ENCODE results near the gene UTP14C. TPM values are rescaled to one million over a fixed set of nuclear protein-coding genes. Genes with fewer than 3 reads are reported as not detected.

The UTP14C gene
- total RNA-seq, 1 experiment from 2014 or later = 19.8 TPM

GRCh38 chr13:52070929-52071523, 46.5 kb downstream of the UTP14C start:
- no peak overlapping the region for H2BK15ac ChIP-seq (ENCODE audit: low read depth, low read length)
- no peaks in the 10 kb centered on the region for H4K20me1 ChIP-seq (ENCODE audit: control insufficient read depth, insufficient read depth, insufficient read length)
- no peak overlapping the region for H3K9ac ChIP-seq (ENCODE audit: extremely low read depth, insufficient read length, low read length)
- Mint-ChIP-seq H3K9me3 (peaks cover 64 to 65% of the 10 kb centered on the region in 2 experiments), H3K4me3 (no peak overlapping the region), H3K27me3 (ENCODE audit: low read depth) (no peaks in the 10 kb centered on the region), H3K36me3 (ENCODE audit: insufficient read depth in 1 of 3, low read depth in 3 of 3) (peaks cover 17 to 42% (median 33%) of the 10 kb centered on the region in 3 experiments), H3K4me1 (no peaks in the 10 kb centered on the region), H3K27ac (no peak overlapping the region)
- no peak overlapping the region for H3K23ac ChIP-seq (ENCODE audit: insufficient read length, low read depth, low read length)
- TF ChIP-seq CTCF (conservative IDR thresholded peaks at IDR 0.05) = no peak
- no CpG with 5 or more reads among the region's 1 CpG for WGBS (ENCODE audit: extremely low coverage, insufficient read length, low lambda C conversion rate)
- H4K5ac ChIP-seq (ENCODE audit: insufficient read length, low read depth, low read length) = no peak overlapping the region
- H2BK120ac ChIP-seq (ENCODE audit: low read depth, low read length, poor library complexity, severe bottlenecking) = no peak overlapping the region
- H3K9me3 ChIP-seq (ENCODE audit: control insufficient read depth, low read depth, low read length) = peaks cover 39% of the 10 kb centered on the region
- H2BK20ac ChIP-seq (ENCODE audit: low read depth, low read length, poor library complexity, severe bottlenecking) = no peak overlapping the region
- no peak overlapping the region for H2BK12ac ChIP-seq (ENCODE audit: insufficient read length, low read depth, low read length)
- H3K27ac ChIP-seq (ENCODE audit: insufficient read length, low read depth, low read length) = no peak overlapping the region
- no peaks in the 10 kb centered on the region for H3K23me2 ChIP-seq (ENCODE audit: insufficient read length, low read depth, low read length, poor library complexity, severe bottlenecking)
- no peaks in the 10 kb centered on the region for H3K27me3 ChIP-seq (ENCODE audit: insufficient read depth, low read length)
- H3K4me2 ChIP-seq (ENCODE audit: insufficient read depth, insufficient read length, low read length) = no peak overlapping the region
- H3K14ac ChIP-seq (ENCODE audit: insufficient read depth, low read length) = no peak overlapping the region
- no peak overlapping the region for H3K4ac ChIP-seq (ENCODE audit: low read depth, low read length)
- no peak overlapping the region for H3K56ac ChIP-seq (ENCODE audit: insufficient read length, low read depth, low read length)
- no peak overlapping the region for H2AFZ ChIP-seq (ENCODE audit: low read length)
- H3K18ac ChIP-seq (ENCODE audit: insufficient read length, low read depth, low read length) = no peak overlapping the region
- no peaks in the 10 kb centered on the region for H3K79me2 ChIP-seq (ENCODE audit: insufficient read depth, low read length)
- no peaks in the 10 kb centered on the region for H3K79me1 ChIP-seq (ENCODE audit: insufficient read depth, low read depth, low read length, poor library complexity, severe bottlenecking)
- H4K91ac ChIP-seq (ENCODE audit: insufficient read length, low read depth, low read length) = no peak overlapping the region
- no peak overlapping the region for H4K8ac ChIP-seq (replicated peaks; ENCODE audit: insufficient read length, low read depth, low read length)
- H3T11ph ChIP-seq (ENCODE audit: low read length) = no peak overlapping the region
- H2AK5ac ChIP-seq (ENCODE audit: insufficient read length, low read length) = no peak overlapping the region
- DNase-seq = no peak
- no peaks in the 10 kb centered on the region for H3K4me1 ChIP-seq (ENCODE audit: insufficient read depth, low read length)
- no peak overlapping the region for H2BK5ac ChIP-seq (ENCODE audit: insufficient read length, low read length)

Other genes starting within 250 kb of the UTP14C start
- 8.8 and 11.1 TPM in 2 replicates for gene DHRS12, start 220.5 kb upstream of the UTP14C start, total RNA-seq (2021)
- gene TMEM272, start 179.5 kb upstream of the UTP14C start, total RNA-seq (2021) = not detected in 2 replicates
- not detected in 2 replicates for gene CCDC70, start 162.7 kb upstream of the UTP14C start, total RNA-seq (2021)
- 5.0 and 5.8 TPM in 2 replicates for gene ATP7B, start 13.2 kb upstream of the UTP14C start, total RNA-seq (2021)
- 35.5 and 46.6 TPM in 2 replicates for gene ALG11, start 12.3 kb upstream of the UTP14C start, total RNA-seq (2021)
- 0.26 TPM in 1 of 2 replicates, not detected in the other for gene NEK5, start 104.4 kb downstream of the UTP14C start, total RNA-seq (2021)
- 13.3 and 17.9 TPM in 2 replicates for gene NEK3, start 134.9 kb downstream of the UTP14C start, total RNA-seq (2021)